ENCODE measurements around the gene HPD. TPM values are rescaled to one million over a fixed set of nuclear protein-coding genes. Genes with fewer than 3 reads are reported as not detected.

Gene HPD
- polyA plus RNA-seq, 1 of the 3 experiments (the other 2 are of a cell fraction): 1.9 TPM

DNA sequence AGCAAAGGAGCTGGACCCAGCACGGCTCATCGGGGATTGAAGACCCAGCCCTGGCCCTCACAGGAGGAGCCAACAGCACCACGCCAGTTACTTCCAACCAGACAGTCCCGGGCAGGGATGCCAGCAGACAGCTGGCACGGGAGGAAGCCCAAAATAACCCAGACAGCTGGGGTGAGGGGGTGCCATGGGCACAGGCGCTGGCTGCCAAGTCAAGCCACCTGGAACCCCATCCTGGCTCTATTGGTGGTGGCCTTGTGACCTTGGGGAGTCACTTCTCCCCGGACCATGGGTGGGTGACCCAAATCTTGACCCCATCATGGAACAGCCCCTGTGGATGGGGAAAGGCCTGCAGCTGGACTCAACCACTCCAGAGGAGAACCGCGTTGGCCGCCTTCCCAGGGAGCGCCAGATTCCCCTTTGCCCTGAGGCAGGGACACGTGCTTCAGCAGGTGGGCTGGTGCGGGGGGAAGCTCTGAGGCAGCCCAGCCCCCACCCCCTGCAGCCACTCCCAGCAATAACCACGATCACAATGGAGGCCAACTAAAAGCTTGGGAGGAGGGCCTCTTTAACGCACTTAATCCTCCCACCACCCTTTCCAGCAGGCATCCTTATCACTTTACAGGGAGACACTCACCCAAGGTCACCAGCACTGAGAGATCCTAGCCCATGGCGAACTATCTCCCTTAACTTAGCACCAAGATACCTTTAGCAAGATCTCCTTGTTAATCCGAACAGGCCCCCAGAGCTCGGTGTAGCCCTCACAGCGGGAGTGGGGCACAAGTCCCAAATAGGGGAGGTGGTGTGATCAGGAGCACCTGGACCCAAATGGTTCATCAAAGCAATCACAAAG lies 60.5 kb downstream of the HPD start:
- peaks cover 8 to 11% of the 10 kb centered on the region in 2 experiments for H3K36me3 ChIP-seq (replicated peaks in 1 of 2; ENCODE audit: control insufficient read depth in 1 of 2, insufficient read depth in 2 of 2, low read length in 1 of 2)
- H3K4me2 ChIP-seq: peak overlapping the region; percentile 86
- no peaks in the 10 kb centered on the region for H3K27me3 ChIP-seq (ENCODE audit: insufficient read depth)
- no peak overlapping the region for H2AFZ ChIP-seq (ENCODE audit: low read depth)
- 37% methylated on average over 16 of the region's 19 CpGs for WGBS (ENCODE audit: low lambda C conversion rate)
- H3K9me2 ChIP-seq: no peaks in the 10 kb centered on the region
- peak; percentile 83 for DNase-seq
- POLR2A ChIA-PET: interaction anchor here (0.7 to 7.0 kb wide), 7 partner anchors 9 to 1695 kb away, joined by 3 to 79 read pairs (median 4); partner anchors contain the start of genes PSMD9 and TMEM120B
- CTCF ChIA-PET: interaction anchor here (0.7 to 16.0 kb wide), 9 partner anchors 11 to 171 kb away, joined by 3 to 675 read pairs (median 6); partner anchors contain the start of genes PSMD9, SETD1B and TMEM120B
- H3K9ac ChIP-seq: peak overlapping the region; percentile 60
- peaks cover 64% of the 10 kb centered on the region for H3K79me2 ChIP-seq (ENCODE audit: insufficient read depth)
- no peaks in the 10 kb centered on the region for H3K9me3 ChIP-seq
- peak overlapping the region; percentile 98 to 99 for H3K27ac ChIP-seq (ENCODE audit: low read depth in 2 of 2, low read length in 1 of 2)
- H4K20me1 ChIP-seq (ENCODE audit: insufficient read depth): no peaks in the 10 kb centered on the region; the same call in 1 of the 2 replicates
- H3F3A ChIP-seq (replicated peaks; ENCODE audit: insufficient read depth): peaks cover 56% of the 10 kb centered on the region
- H3K4me3 ChIP-seq (ENCODE audit: low read depth in 2 of 2, low read length in 1 of 2): peak overlapping the region; percentile 53 to 73; a peak in 3 of 4 replicates
- H3K4me1 ChIP-seq (ENCODE audit: control insufficient read depth in 1 of 2, insufficient read depth in 2 of 2, low read depth in 1 of 2, low read length in 1 of 2): peaks cover 40 to 59% of the 10 kb centered on the region in 2 experiments
- TF ChIP-seq RCOR1 (IDR thresholded peaks at IDR 0.05; ENCODE audit: low read length) (0 out of 2 replicates have a peak, but pooled peaks have one; percentile 58), GABPA (IDR thresholded peaks at IDR 0.05; ENCODE audit: low read depth) (no peak), SIN3A (IDR thresholded peaks at IDR 0.05; ENCODE audit: borderline replicate concordance, low read depth, low read length) (no peak), FOXM1 (IDR thresholded peaks at IDR 0.05; ENCODE audit: low read depth) (no peak), YY1 (IDR thresholded peaks at IDR 0.05; ENCODE audit: low read depth) (no peak), RAD21 (IDR thresholded peaks at IDR 0.05; ENCODE audit: low read length) (no peak), NFIC (IDR thresholded peaks at IDR 0.05; ENCODE audit: borderline replicate concordance) (peak; percentile 22; the same call in 1 of the 2 replicates), FOSL2 (IDR thresholded peaks at IDR 0.05; ENCODE audit: borderline replicate concordance, low read depth) (no peak), EP300 (IDR thresholded peaks at IDR 0.05; ENCODE audit: borderline replicate concordance in 1 of 2, low read depth in 1 of 2, low read length in 1 of 2) (peak in 1 of 2 experiments; percentile 83; a peak in 2 of 4 replicates), CHD2 (IDR thresholded peaks at IDR 0.05; ENCODE audit: low read length, partially characterized antibody) (peak; percentile 88), TEAD4 (IDR thresholded peaks at IDR 0.05; ENCODE audit: borderline replicate concordance, insufficient read depth) (no peak), SMC3 (IDR thresholded peaks at IDR 0.05; ENCODE audit: low read depth, low read length) (no peak), FOXJ3 (CRISPR knock-in tag; IDR thresholded peaks at IDR 0.05) (peak; percentile 86), MEF2A (IDR thresholded peaks at IDR 0.05; ENCODE audit: borderline replicate concordance, low read depth) (no peak), JUND (IDR thresholded peaks at IDR 0.05) (no peak), RFX5 (IDR thresholded peaks at IDR 0.05; ENCODE audit: low read length) (no peak), EZH2phosphoT487 (IDR thresholded peaks at IDR 0.05; ENCODE audit: borderline replicate concordance, low read depth) (no peak), MXI1 (IDR thresholded peaks at IDR 0.05; ENCODE audit: low read depth, low read length) (peak; percentile 82), GATA2 (CRISPR knock-in tag; IDR thresholded peaks at IDR 0.05) (peak; percentile 26; the same call in 1 of the 2 replicates), NRF1 (IDR thresholded peaks at IDR 0.05; ENCODE audit: low read depth, low read length) (no peak), ELF1 (IDR thresholded peaks at IDR 0.05) (no peak), POLR2AphosphoS5 (IDR thresholded peaks at IDR 0.05; ENCODE audit: low read depth, low read length) (peak; percentile 14; the same call in 1 of the 2 replicates), RXRA (IDR thresholded peaks at IDR 0.05; ENCODE audit: borderline replicate concordance, low read depth) (no peak), TCF12 (IDR thresholded peaks at IDR 0.05) (peak; percentile 23; the same call in 1 of the 2 replicates), TAF1 (IDR thresholded peaks at IDR 0.05; ENCODE audit: borderline replicate concordance, low read depth, low read length) (no peak)
- TF ChIP-seq, protein P1, sequence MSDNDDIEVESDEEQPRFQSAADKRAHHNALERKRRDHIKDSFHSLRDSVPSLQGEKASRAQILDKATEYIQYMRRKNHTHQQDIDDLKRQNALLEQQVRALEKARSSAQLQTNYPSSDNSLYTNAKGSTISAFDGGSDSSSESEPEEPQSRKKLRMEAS (IDR thresholded peaks at IDR 0.05; ENCODE audit: low read depth): peak; percentile 62; the same call in 1 of the 2 replicates
- TF ChIP-seq, protein P2, sequence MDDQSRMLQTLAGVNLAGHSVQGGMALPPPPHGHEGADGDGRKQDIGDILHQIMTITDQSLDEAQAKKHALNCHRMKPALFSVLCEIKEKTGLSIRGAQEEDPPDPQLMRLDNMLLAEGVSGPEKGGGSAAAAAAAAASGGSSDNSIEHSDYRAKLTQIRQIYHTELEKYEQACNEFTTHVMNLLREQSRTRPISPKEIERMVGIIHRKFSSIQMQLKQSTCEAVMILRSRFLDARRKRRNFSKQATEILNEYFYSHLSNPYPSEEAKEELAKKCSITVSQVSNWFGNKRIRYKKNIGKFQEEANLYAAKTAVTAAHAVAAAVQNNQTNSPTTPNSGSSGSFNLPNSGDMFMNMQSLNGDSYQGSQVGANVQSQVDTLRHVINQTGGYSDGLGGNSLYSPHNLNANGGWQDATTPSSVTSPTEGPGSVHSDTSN (IDR thresholded peaks at IDR 0.05): 0 out of 2 replicates have a peak, but pooled peaks have one; percentile 24
- TF ChIP-seq, protein P3, sequence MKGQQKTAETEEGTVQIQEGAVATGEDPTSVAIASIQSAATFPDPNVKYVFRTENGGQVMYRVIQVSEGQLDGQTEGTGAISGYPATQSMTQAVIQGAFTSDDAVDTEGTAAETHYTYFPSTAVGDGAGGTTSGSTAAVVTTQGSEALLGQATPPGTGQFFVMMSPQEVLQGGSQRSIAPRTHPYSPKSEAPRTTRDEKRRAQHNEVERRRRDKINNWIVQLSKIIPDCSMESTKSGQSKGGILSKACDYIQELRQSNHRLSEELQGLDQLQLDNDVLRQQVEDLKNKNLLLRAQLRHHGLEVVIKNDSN (IDR thresholded peaks at IDR 0.05; ENCODE audit: borderline replicate concordance, low read depth): peak; percentile 64; the same call in 1 of the 2 replicates
- TF ChIP-seq, protein P4, sequence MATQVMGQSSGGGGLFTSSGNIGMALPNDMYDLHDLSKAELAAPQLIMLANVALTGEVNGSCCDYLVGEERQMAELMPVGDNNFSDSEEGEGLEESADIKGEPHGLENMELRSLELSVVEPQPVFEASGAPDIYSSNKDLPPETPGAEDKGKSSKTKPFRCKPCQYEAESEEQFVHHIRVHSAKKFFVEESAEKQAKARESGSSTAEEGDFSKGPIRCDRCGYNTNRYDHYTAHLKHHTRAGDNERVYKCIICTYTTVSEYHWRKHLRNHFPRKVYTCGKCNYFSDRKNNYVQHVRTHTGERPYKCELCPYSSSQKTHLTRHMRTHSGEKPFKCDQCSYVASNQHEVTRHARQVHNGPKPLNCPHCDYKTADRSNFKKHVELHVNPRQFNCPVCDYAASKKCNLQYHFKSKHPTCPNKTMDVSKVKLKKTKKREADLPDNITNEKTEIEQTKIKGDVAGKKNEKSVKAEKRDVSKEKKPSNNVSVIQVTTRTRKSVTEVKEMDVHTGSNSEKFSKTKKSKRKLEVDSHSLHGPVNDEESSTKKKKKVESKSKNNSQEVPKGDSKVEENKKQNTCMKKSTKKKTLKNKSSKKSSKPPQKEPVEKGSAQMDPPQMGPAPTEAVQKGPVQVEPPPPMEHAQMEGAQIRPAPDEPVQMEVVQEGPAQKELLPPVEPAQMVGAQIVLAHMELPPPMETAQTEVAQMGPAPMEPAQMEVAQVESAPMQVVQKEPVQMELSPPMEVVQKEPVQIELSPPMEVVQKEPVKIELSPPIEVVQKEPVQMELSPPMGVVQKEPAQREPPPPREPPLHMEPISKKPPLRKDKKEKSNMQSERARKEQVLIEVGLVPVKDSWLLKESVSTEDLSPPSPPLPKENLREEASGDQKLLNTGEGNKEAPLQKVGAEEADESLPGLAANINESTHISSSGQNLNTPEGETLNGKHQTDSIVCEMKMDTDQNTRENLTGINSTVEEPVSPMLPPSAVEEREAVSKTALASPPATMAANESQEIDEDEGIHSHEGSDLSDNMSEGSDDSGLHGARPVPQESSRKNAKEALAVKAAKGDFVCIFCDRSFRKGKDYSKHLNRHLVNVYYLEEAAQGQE (IDR thresholded peaks at IDR 0.05; ENCODE audit: low read depth, low read length): no peak
